IMR-90 (cell line): Measurements from ENCODE around the gene TLR3. TPM values are rescaled to one million over a fixed set of nuclear protein-coding genes. Genes with fewer than 3 reads are reported as not detected.

Experiments
- ATAC-seq: fragments of 200-7000 bp; cut with Tn5 transposase; 2 replicates; pipeline ENCODE4 v1.9.1; 2020; ENCODE audit warnings: low read depth, mild to moderate bottlenecking, moderate library complexity
- BruUV-seq: library from RNA; stranded (reverse); fragments of 400-500 nt; replicated peaks from 2 replicates; lab custom pipeline; 2021; lab: Mats Ljungman, UMichigan
- CTCF ChIA-PET: fragments of 300-600 bp; formaldehyde crosslinking; extraction: SDS; loops from one replicate; lab custom pipeline; 2021; ENCODE audit warnings: antibody characterized with exemption; lab: Yijun Ruan, JAX
- POLR2A ChIA-PET: fragments of 300-600 bp; sonication (Branson Sonifier 250); formaldehyde crosslinking; loops from one replicate; lab custom pipeline; 2022; ENCODE audit warnings: antibody characterized with exemption; ENCODE audit not compliant: unreplicated experiment; lab: Charles Lee
- DNase-seq: peaks from one replicate; pipeline ENCODE4 v3.0.0; 2013
- H2AFZ ChIP-seq: replicated peaks from 2 replicates; pipeline ENCODE3; 2013; ENCODE audit warnings: low read length, mild to moderate bottlenecking; ENCODE audit not compliant: poor library complexity
- H2AK5ac ChIP-seq: 2 replicates; pipeline ENCODE4 v1.6.1; 2013; ENCODE audit warnings: low read depth, low read length, inconsistent platforms
- H2AK9ac ChIP-seq: replicated peaks from 2 replicates; pipeline ENCODE3; 2013; ENCODE audit warnings: mild to moderate bottlenecking, low read depth, low read length, moderate library complexity; ENCODE audit not compliant: poor library complexity
- H2BK120ac ChIP-seq: 2 replicates; pipeline ENCODE4 v1.6.1; 2013; ENCODE audit warnings: low read depth, low read length, inconsistent platforms
- H2BK15ac ChIP-seq: 3 replicates; pipeline ENCODE4 v1.6.1; 2013; ENCODE audit warnings: low read depth, low read length, inconsistent platforms
- H2BK20ac ChIP-seq: 2 replicates; pipeline ENCODE4 v1.6.1; 2013; ENCODE audit warnings: low read depth, mild to moderate bottlenecking, inconsistent platforms, low read length, moderate library complexity
- H2BK5ac ChIP-seq: 2 replicates; pipeline ENCODE4 v1.6.1; 2013; ENCODE audit warnings: mild to moderate bottlenecking, low read depth, low read length, inconsistent platforms; ENCODE audit not compliant: poor library complexity, severe bottlenecking
- H3K14ac ChIP-seq: replicated peaks from 2 replicates; pipeline ENCODE4 v1.6.1; 2013; ENCODE audit warnings: low read depth, low read length, inconsistent platforms
- H3K18ac ChIP-seq: 2 replicates; pipeline ENCODE4 v1.6.1; 2013; ENCODE audit warnings: low read depth, low read length, control low read depth
- H3K23ac ChIP-seq: 2 replicates; pipeline ENCODE4 v1.6.1; 2013; ENCODE audit warnings: low read depth, low read length, inconsistent platforms
- H3K27ac ChIP-seq: 2 replicates; pipeline ENCODE4 v1.5.1; 2013; ENCODE audit warnings: mild to moderate bottlenecking, control low read depth, low read length; ENCODE audit not compliant: insufficient read depth
- H3K27me3 ChIP-seq: 2 replicates; pipeline ENCODE4 v1.6.1; 2013; ENCODE audit warnings: low read length; ENCODE audit not compliant: control insufficient read depth, insufficient read depth
- H3K36me3 ChIP-seq: 2 replicates; pipeline ENCODE4 v1.6.1; 2013; ENCODE audit warnings: low read length, mixed read lengths; ENCODE audit not compliant: control insufficient read depth, insufficient read depth
- H3K4ac ChIP-seq: 2 replicates; pipeline ENCODE4 v1.6.1; 2013; ENCODE audit warnings: low read depth, low read length, inconsistent platforms
- H3K4me1 ChIP-seq: 2 replicates; pipeline ENCODE4 v1.6.1; 2013; ENCODE audit warnings: low read length, mixed read lengths; ENCODE audit not compliant: control insufficient read depth, insufficient read depth
- H3K4me2 ChIP-seq: 2 replicates; pipeline ENCODE4 v1.6.1; 2013; ENCODE audit warnings: low read depth, mild to moderate bottlenecking, control low read depth, low read length, moderate library complexity
- H3K4me3 ChIP-seq: 2 replicates; pipeline ENCODE4 v1.5.1; 2013; ENCODE audit warnings: low read depth, mild to moderate bottlenecking, control low read depth, low read length, moderate library complexity; ENCODE audit not compliant: insufficient read depth
- H3K56ac ChIP-seq: 2 replicates; pipeline ENCODE4 v1.6.1; 2013; ENCODE audit warnings: low read length, inconsistent platforms; ENCODE audit not compliant: insufficient read depth; ENCODE audit errors: extremely low read depth
- H3K79me1 ChIP-seq, 2 experiments: 2 replicates each; pipeline ENCODE4 v1.6.1; 2013; ENCODE audit warnings: low read length in 2 of 2, inconsistent platforms in 1 of 2, low read depth in 1 of 2
- H3K9ac ChIP-seq: 2 replicates; pipeline ENCODE4 v1.6.1; 2013; ENCODE audit warnings: low read depth, low read length, control low read depth
- H3K9me1 ChIP-seq: 2 replicates; pipeline ENCODE4 v1.6.1; 2013; ENCODE audit warnings: low read length, inconsistent platforms; ENCODE audit not compliant: insufficient read depth
- H3K9me3 ChIP-seq: 2 replicates; pipeline ENCODE4 v1.6.1; 2013; ENCODE audit warnings: low read length; ENCODE audit not compliant: control insufficient read depth, insufficient read depth
- H4K20me1 ChIP-seq: 2 replicates; pipeline ENCODE4 v1.6.1; 2013; ENCODE audit warnings: low read length, inconsistent platforms; ENCODE audit not compliant: insufficient read depth
- H4K5ac ChIP-seq: 2 replicates; pipeline ENCODE4 v1.6.1; 2013; ENCODE audit warnings: mild to moderate bottlenecking, low read depth, low read length, control low read depth
- H4K8ac ChIP-seq, 2 experiments: 2 replicates each; pipeline ENCODE4 v1.6.1; 2013; ENCODE audit warnings: low read depth in 2 of 2, low read length in 2 of 2, control low read depth in 1 of 2, inconsistent platforms in 1 of 2
- H4K91ac ChIP-seq: 2 replicates; pipeline ENCODE4 v1.6.1; 2013; ENCODE audit warnings: low read depth, low read length, inconsistent platforms; ENCODE audit not compliant: insufficient read depth
- BHLHE40 ChIP-seq: fragments of 150-350 bp; IDR thresholded peaks from 2 replicates; pipeline ENCODE4 v1.6.1; 2016; ENCODE audit warnings: mild to moderate bottlenecking, low read depth, low read length
- CEBPB ChIP-seq: IDR thresholded peaks from 2 replicates; pipeline ENCODE4 v1.6.1; 2012; ENCODE audit warnings: low read depth, low read length, improper control_type of control experiment
- CHD1 ChIP-seq: IDR thresholded peaks from 2 replicates; pipeline ENCODE4 v1.6.1; 2012; ENCODE audit warnings: low read depth, low read length, improper control_type of control experiment
- CTCF ChIP-seq: conservative IDR thresholded peaks from 2 replicates; pipeline ENCODE4 v1.5.1; 2012; ENCODE audit warnings: mild to moderate bottlenecking, low read depth, low read length, improper control_type of control experiment
- ELK1 ChIP-seq: fragments of 150-350 bp; IDR thresholded peaks from 2 replicates; pipeline ENCODE4 v1.6.1; 2016; ENCODE audit warnings: low read depth, mild to moderate bottlenecking, low read length, moderate library complexity, borderline replicate concordance
- FOS ChIP-seq: fragments of 150-350 bp; IDR thresholded peaks from 2 replicates; pipeline ENCODE4 v1.6.1; 2016; ENCODE audit warnings: low read depth, low read length
- MAFK ChIP-seq: IDR thresholded peaks from 2 replicates; pipeline ENCODE4 v1.6.1; 2012; ENCODE audit warnings: low read depth, low read length, improper control_type of control experiment
- MAZ ChIP-seq: IDR thresholded peaks from 2 replicates; pipeline ENCODE4 v1.6.1; 2012; ENCODE audit warnings: low read depth, mild to moderate bottlenecking, low read length, improper control_type of control experiment, moderate library complexity, borderline replicate concordance
- MXI1 ChIP-seq: IDR thresholded peaks from 2 replicates; pipeline ENCODE4 v1.6.1; 2012; ENCODE audit warnings: low read depth, mild to moderate bottlenecking, low read length, moderate library complexity, borderline replicate concordance
- NFE2L2 ChIP-seq: fragments of 150-350 bp; IDR thresholded peaks from 2 replicates; pipeline ENCODE4 v1.6.1; 2016; ENCODE audit warnings: low read depth, mild to moderate bottlenecking, low read length
- POLR2A ChIP-seq: IDR thresholded peaks from 2 replicates; pipeline ENCODE4 v1.6.1; 2012; ENCODE audit warnings: mild to moderate bottlenecking, low read depth, low read length
- RAD21 ChIP-seq: IDR thresholded peaks from 2 replicates; pipeline ENCODE4 v1.6.1; 2012; ENCODE audit warnings: low read length, improper control_type of control experiment
- RCOR1 ChIP-seq: IDR thresholded peaks from 2 replicates; pipeline ENCODE4 v1.6.1; 2012; ENCODE audit warnings: mild to moderate bottlenecking, low read length, improper control_type of control experiment; ENCODE audit not compliant: insufficient replicate concordance
- RFX5 ChIP-seq: IDR thresholded peaks from 2 replicates; pipeline ENCODE4 v1.8.0; 2012; ENCODE audit warnings: low read depth, mild to moderate bottlenecking, low read length, moderate library complexity
- SMC3 ChIP-seq: fragments of 150-350 bp; IDR thresholded peaks from 2 replicates; pipeline ENCODE4 v1.6.1; 2016; ENCODE audit warnings: low read depth, mild to moderate bottlenecking, antibody characterized with exemption, low read length, moderate library complexity
- USF2 ChIP-seq: fragments of 150-350 bp; IDR thresholded peaks from 2 replicates; pipeline ENCODE4 v1.6.1; 2017; ENCODE audit warnings: mild to moderate bottlenecking, antibody characterized with exemption, low read length, low read depth
- WGBS, 2 experiments: methylation state at CpG; one replicate each; pipeline versions ENCODE4 v1.1.5 to v1.1.7; 2013; ENCODE audit warnings: missing lambda C conversion rate in 2 of 2; ENCODE audit not compliant: insufficient read length in 1 of 2; ENCODE audit errors: extremely low coverage in 2 of 2; 5-methylcytosine and 5-hydroxymethylcytosine counted together
- dilution Hi-C: fragments of 300-500 bp; cut with HindIII; formaldehyde crosslinking; loops from one replicate; pipeline ENCODE4 v1.14.3; 2018; ENCODE audit warnings: low sequenced_read_pairs; ENCODE audit not compliant: unreplicated experiment
- in situ Hi-C: fragments of 300-500 bp; cut with MboI; formaldehyde crosslinking; loops from 3 replicates; pipeline ENCODE4 v1.14.3; 2019; ENCODE audit warnings: low sequenced_read_pairs, inconsistent platforms, mixed read lengths
- intact Hi-C: fragments of 100-400 bp; cut with micrococcal nuclease; formaldehyde crosslinking; loops from 2 replicates; pipeline ENCODE4 v1.10.0; 2022
- polyA plus RNA-seq, 3 experiments: library from polyadenylated mRNA; depleted of rRNA; stranded (reverse); fragments of >200 nt; gene quantifications; 2 replicates each; pipeline ENCODE4 v1.2.3, GENCODE V29; 2012; ENCODE audit warnings: low replicate concordance in 1 of 3
- total RNA-seq: library from RNA; depleted of rRNA; stranded (reverse); fragments of >200 nt; gene quantifications from 2 replicates; pipeline ENCODE4 v1.2.3, GENCODE V29; 2012

TLR3 gene
- total and polyA plus RNA-seq, 2 of the 4 experiments (the other 2 are of a cell fraction), result 0.12 to 0.36 TPM

GRCh38 chr4:186033027-186033426 lies 35.9 kb upstream of the TLR3 start:
- no peaks in the 10 kb centered on the region for H3K9me1 ChIP-seq
- no peaks in the 10 kb centered on the region for H3K36me3 ChIP-seq
- no peak overlapping the region for H2BK15ac ChIP-seq
- no peak overlapping the region for H2AFZ ChIP-seq
- H3K4me1 ChIP-seq, result no peaks in the 10 kb centered on the region
- ChIA-PET POLR2A (no interaction called here), CTCF (no interaction called here)
- in situ Hi-C loops, result loop anchor here (25.0 kb wide), 2 partner anchors 546 to 846 kb away; no protein-coding TSS in a partner anchor
- no peak overlapping the region for H3K4me3 ChIP-seq
- H4K91ac ChIP-seq, result no peak overlapping the region
- H3K9ac ChIP-seq, result no peak overlapping the region
- no peak overlapping the region for H2BK5ac ChIP-seq
- H3K27me3 ChIP-seq, result peaks cover 29% of the 10 kb centered on the region
- no peak overlapping the region for H3K18ac ChIP-seq
- no peak overlapping the region for H2BK20ac ChIP-seq
- H3K23ac ChIP-seq, result no peak overlapping the region
- BruUV-seq, result no TSS peak
- dilution Hi-C loops, result no loop called here
- no peak overlapping the region for H4K5ac ChIP-seq
- H3K27ac ChIP-seq, result no peak overlapping the region
- no peak overlapping the region for H2AK9ac ChIP-seq
- no peaks in the 10 kb centered on the region for H4K20me1 ChIP-seq
- H2BK120ac ChIP-seq, result no peak overlapping the region
- no peak overlapping the region for H3K14ac ChIP-seq
- TF ChIP-seq MXI1 (no peak), USF2 (no peak), NFE2L2 (no peak), ELK1 (no peak), MAFK (no peak), FOS (no peak), POLR2A (no peak), RFX5 (no peak), MAZ (no peak), SMC3 (no peak), RAD21 (no peak), BHLHE40 (no peak), CEBPB (no peak), RCOR1 (no peak), CHD1 (no peak), CTCF (no peak)
- H3K4ac ChIP-seq, result no peak overlapping the region
- H3K79me1 ChIP-seq, result no peaks in the 10 kb centered on the region
- peaks cover 9% of the 10 kb centered on the region for H3K9me3 ChIP-seq
- H3K56ac ChIP-seq, result no peak overlapping the region
- DNase-seq (no peak), ATAC-seq (no peak)
- intact Hi-C loops, result loop anchor here (10.0 kb wide), 2 partner anchors 102 to 998 kb away; no protein-coding TSS in a partner anchor
- no peak overlapping the region for H2AK5ac ChIP-seq
- H4K8ac ChIP-seq, result no peak overlapping the region
- no CpG with 5 or more reads among the region's 3 CpGs for WGBS, 2 experiments
- no peak overlapping the region for H3K4me2 ChIP-seq
